Measurements from ENCODE around the gene PHC3. TPM values are rescaled to one million over a fixed set of nuclear protein-coding genes. Genes with fewer than 3 reads are reported as not detected.

The PHC3 gene
- total RNA-seq, 4 donors from 2014 or later = 73.1 to 128 (median 93.7) TPM

DNA sequence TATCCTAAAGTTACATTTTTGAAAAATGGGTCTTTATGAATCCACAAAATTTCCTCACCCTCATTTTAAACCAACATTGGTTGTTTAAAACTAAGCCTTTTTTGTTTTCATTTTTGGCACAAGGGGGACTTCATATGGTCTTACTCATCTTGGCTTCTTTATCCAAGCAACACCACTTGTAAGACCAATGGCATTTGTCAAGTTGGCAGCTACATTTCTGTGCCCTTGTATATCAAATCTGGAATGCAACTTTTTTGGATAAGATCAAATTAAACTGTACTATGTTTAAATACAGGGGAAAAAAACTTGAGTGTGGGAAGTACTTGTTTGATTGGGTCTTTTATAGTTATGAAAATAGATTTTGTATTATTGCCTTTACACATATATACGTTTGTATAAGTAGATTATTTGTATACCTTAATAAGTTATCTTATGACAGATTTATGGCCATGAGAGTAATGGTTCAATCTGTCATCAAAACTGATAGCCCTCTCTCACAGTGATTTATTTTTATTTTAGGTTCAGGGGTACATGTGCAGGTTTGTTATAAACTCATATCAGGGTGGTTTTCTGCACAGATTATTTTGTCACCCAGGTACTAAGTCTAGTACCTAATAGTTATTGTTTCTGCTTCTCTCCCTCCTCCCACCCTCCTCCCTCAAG, 100.3 kb downstream of the PHC3 start:
- Histone ChIP-seq H3K27ac (peak overlapping the region in 1 of 3 donors; percentile 44), H3K9me3 (no peaks in the 10 kb centered on the region), H3K4me3 (replicated peaks in 1 of 3) (no peak overlapping the region), H3K4me1 (peaks cover 8 to 10% of the 10 kb centered on the region in 2 donors), H3K36me3 (no peaks in the 10 kb centered on the region), H3K27me3 (no peaks in the 10 kb centered on the region)
- no peak for DNase-seq
- intact Hi-C loops (cut with DNase I) = no loop called here
- WGBS, 2 donors = 75 to 79% methylated on average over 1 of the region's 1 CpG
- TF ChIP-seq, protein P1, sequence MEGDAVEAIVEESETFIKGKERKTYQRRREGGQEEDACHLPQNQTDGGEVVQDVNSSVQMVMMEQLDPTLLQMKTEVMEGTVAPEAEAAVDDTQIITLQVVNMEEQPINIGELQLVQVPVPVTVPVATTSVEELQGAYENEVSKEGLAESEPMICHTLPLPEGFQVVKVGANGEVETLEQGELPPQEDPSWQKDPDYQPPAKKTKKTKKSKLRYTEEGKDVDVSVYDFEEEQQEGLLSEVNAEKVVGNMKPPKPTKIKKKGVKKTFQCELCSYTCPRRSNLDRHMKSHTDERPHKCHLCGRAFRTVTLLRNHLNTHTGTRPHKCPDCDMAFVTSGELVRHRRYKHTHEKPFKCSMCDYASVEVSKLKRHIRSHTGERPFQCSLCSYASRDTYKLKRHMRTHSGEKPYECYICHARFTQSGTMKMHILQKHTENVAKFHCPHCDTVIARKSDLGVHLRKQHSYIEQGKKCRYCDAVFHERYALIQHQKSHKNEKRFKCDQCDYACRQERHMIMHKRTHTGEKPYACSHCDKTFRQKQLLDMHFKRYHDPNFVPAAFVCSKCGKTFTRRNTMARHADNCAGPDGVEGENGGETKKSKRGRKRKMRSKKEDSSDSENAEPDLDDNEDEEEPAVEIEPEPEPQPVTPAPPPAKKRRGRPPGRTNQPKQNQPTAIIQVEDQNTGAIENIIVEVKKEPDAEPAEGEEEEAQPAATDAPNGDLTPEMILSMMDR (IDR thresholded peaks at IDR 0.05) = no peak
- TF ChIP-seq POLR2A (IDR thresholded peaks at IDR 0.05) = no peak

- Histone ChIP-seq H3K27ac (peak overlapping the region in 2 of 3 donors; percentile 2 to 44), H3K4me1 (peaks cover 8 to 10% of the 10 kb centered on the region in 2 donors), H3K36me3 (no peaks in the 10 kb centered on the region), H3K9me3 (no peaks in the 10 kb centered on the region), H3K27me3 (no peaks in the 10 kb centered on the region), H3K4me3 (replicated peaks in 1 of 3) (no peak overlapping the region)
- no peak for DNase-seq
- no peak for TF ChIP-seq POLR2A (IDR thresholded peaks at IDR 0.05)
- TF ChIP-seq, protein P1 (IDR thresholded peaks at IDR 0.05) = no peak
- WGBS, 2 donors = 91% methylated on average over 4 of the region's 4 CpGs
- intact Hi-C loops (cut with DNase I) = no loop called here
Measured at GRCh38 chr3:170080605-170081004, 100.9 kb downstream of the PHC3 start.

DNA sequence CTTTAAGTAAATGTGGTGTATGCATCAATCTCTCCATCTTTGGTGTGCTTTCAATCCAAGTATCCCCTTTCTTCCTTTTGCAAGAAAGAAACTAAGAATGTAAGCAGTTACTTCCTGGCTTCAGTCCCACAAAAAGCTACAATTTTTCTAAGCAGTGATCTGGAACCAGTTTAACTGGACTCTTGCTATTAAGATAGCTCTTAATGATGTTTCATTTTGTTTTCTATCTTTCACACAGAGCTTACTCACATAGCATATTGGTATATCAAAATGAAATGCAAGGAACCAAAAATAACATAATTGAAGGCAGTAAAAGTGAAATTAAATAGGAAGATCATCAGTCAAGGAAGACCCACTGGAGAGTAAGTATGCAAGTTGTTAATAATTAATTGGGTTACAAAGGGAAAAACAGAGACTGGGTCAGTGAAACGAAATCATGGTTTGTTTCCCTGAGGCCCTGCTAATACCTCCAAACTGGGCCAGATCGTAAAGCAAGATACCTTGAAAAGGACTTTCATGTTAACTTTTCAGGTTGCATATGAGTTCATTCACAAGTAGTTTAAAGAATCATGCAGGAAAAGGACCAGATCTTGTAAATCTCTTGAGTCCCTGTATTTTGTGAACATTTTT, 101.9 kb downstream of the PHC3 start:
- 46 to 48% methylated on average over 2 of the region's 2 CpGs for whole genome bisulfite sequencing, 2 donors
- H3K27ac ChIP-seq = peak overlapping the region in 1 of 3 donors; percentile 44
- no peaks in the 10 kb centered on the region for H3K27me3 ChIP-seq
- intact Hi-C loops (cut with DNase I) = no loop called here
- no peaks in the 10 kb centered on the region for H3K36me3 ChIP-seq
- no peaks in the 10 kb centered on the region for H3K9me3 ChIP-seq
- TF ChIP-seq, protein P1 (IDR thresholded peaks at IDR 0.05) = no peak
- TF ChIP-seq POLR2A (IDR thresholded peaks at IDR 0.05) = no peak
- H3K4me1 ChIP-seq = peaks cover 8 to 10% of the 10 kb centered on the region in 2 donors
- no peak for DNase-seq
- H3K4me3 ChIP-seq (replicated peaks in 1 of 3) = no peak overlapping the region

DNA sequence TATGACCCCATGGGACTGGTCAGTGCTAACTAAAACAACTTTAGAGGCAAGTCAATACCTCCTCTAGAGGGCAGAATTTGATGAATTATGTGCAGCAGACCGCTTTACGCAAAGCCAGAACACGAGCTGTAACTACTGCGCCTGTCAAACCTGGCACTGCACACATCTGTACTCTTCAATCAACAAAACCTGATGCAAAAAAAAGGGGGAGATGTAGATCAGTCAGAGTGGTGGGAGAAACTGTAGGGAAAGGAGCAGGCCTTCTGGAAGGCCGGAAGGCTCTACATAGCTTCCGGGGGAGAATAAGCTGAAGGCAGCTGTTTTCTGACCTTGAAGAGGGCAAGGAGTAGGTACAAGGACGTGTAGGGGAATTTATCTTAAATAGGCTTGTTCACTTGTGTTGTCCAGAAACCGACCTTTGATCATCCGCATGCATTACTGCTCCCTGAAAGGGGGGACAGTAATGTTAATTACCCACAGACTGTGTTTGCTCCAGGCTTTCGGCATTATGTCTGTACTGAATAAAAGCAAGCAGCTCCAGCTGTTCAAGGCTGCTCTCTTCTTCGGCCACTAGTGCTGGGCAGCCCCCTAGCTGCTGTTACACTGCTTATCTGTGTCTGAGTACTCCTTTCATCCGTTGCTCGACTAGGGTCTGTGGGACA, 102.8 kb downstream of the PHC3 start:
- 73 to 79% methylated on average over 13 of the region's 13 CpGs for WGBS, 2 donors
- no peak overlapping the region for H3K27ac ChIP-seq
- H3K36me3 ChIP-seq = no peaks in the 10 kb centered on the region
- H3K4me1 ChIP-seq = peaks cover 8 to 10% of the 10 kb centered on the region in 2 donors
- H3K4me3 ChIP-seq (replicated peaks in 1 of 3) = no peak overlapping the region
- no peaks in the 10 kb centered on the region for H3K27me3 ChIP-seq
- DNase-seq = no peak
- intact Hi-C loops (cut with DNase I) = no loop called here
- TF ChIP-seq POLR2A (IDR thresholded peaks at IDR 0.05) = no peak
- TF ChIP-seq, protein P1 (IDR thresholded peaks at IDR 0.05) = no peak
- no peaks in the 10 kb centered on the region for H3K9me3 ChIP-seq

GRCh38 chr3:170077361-170077760, 104.2 kb downstream of the PHC3 start:
- intact Hi-C loops (cut with DNase I) = no loop called here
- Histone ChIP-seq H3K9me3 (no peaks in the 10 kb centered on the region), H3K27ac (no peak overlapping the region), H3K27me3 (no peaks in the 10 kb centered on the region), H3K36me3 (no peaks in the 10 kb centered on the region), H3K4me1 (peaks cover 8 to 10% of the 10 kb centered on the region in 2 donors), H3K4me3 (replicated peaks in 1 of 3) (no peak overlapping the region)
- 79 to 84% methylated on average over 10 of the region's 10 CpGs for WGBS, 2 donors
- no peak for TF ChIP-seq POLR2A (IDR thresholded peaks at IDR 0.05)
- TF ChIP-seq, protein P1 (IDR thresholded peaks at IDR 0.05) = no peak
- no peak for DNase-seq
